K562 (cell line): Measurements from ENCODE around the gene OTOR. TPM values are rescaled to one million over a fixed set of nuclear protein-coding genes. Genes with fewer than 3 reads are reported as not detected.

ENCODE experiments used
- E2F1 ChIP-seq: sonication (generic); formaldehyde crosslinking; IDR thresholded peaks from 2 replicates; pipeline ENCODE4 v1.8.1; 2023; ENCODE audit warnings: mild to moderate bottlenecking, missing genetic modification reagents, moderate library complexity
- ETS1 ChIP-seq: conservative IDR thresholded peaks from 2 replicates; pipeline ENCODE4 v1.6.1; 2011; ENCODE audit warnings: low read depth, mild to moderate bottlenecking, low read length; ENCODE audit not compliant: control insufficient read depth
- KLF6 ChIP-seq: fragments of 250-450 bp; sonication (Bioruptor Pico); IDR thresholded peaks from 2 replicates; pipeline ENCODE4 v1.4.0; 2020; ENCODE audit warnings: mild to moderate bottlenecking, moderate library complexity, borderline replicate concordance
- NR2F6 ChIP-seq: fragments of 450-650 bp; formaldehyde crosslinking; IDR thresholded peaks from 2 replicates; pipeline ENCODE4 v1.4.0; 2020; ENCODE audit warnings: mild to moderate bottlenecking
- PRPF4 ChIP-seq: fragments of 200-400 bp; formaldehyde crosslinking; IDR thresholded peaks from one replicate; pipeline ENCODE4 v1.6.1; 2017; ENCODE audit warnings: low read length, low read depth, mild to moderate bottlenecking; ENCODE audit not compliant: insufficient read depth, poor library complexity, severe bottlenecking
- RB1 ChIP-seq: fragments of 450-650 bp; IDR thresholded peaks from 2 replicates; pipeline ENCODE4 v1.6.1; 2017; ENCODE audit warnings: low read depth, mild to moderate bottlenecking
- RBM34 ChIP-seq: fragments of 200-400 bp; formaldehyde crosslinking; IDR thresholded peaks from 2 replicates; pipeline ENCODE4 v1.6.1; 2018; ENCODE audit warnings: low read length, borderline replicate concordance; ENCODE audit not compliant: insufficient read depth
- WHSC1 ChIP-seq: IDR thresholded peaks from one replicate; pipeline ENCODE4 v1.6.1; 2012; ENCODE audit warnings: low read length, control low read depth, inconsistent platforms
- ZBTB43 ChIP-seq: sonication (generic); formaldehyde crosslinking; IDR thresholded peaks from 2 replicates; pipeline ENCODE4 v1.8.0; 2023; ENCODE audit warnings: mild to moderate bottlenecking, missing genetic modification reagents
- ZC3H11A ChIP-seq: IDR thresholded peaks from 2 replicates; pipeline ENCODE4 v1.6.1; 2012; ENCODE audit warnings: low read depth, low read length, improper control_type of control experiment
- ZFPM2 ChIP-seq: fragments of 250-450 bp; sonication (Bioruptor Pico); IDR thresholded peaks from 2 replicates; pipeline ENCODE4 v1.5.1; 2022; ENCODE audit warnings: mild to moderate bottlenecking
- ZNF217 ChIP-seq: sonication (generic); formaldehyde crosslinking; IDR thresholded peaks from 2 replicates; pipeline ENCODE4 v1.8.0; 2022; ENCODE audit warnings: mild to moderate bottlenecking, missing genetic modification reagents
- ZNF23 ChIP-seq: fragments of 250-450 bp; sonication (Bioruptor Pico); IDR thresholded peaks from 2 replicates; pipeline ENCODE4 v1.4.0; 2020; ENCODE audit warnings: mild to moderate bottlenecking
- ZNF253 ChIP-seq: fragments of 250-450 bp; sonication (Bioruptor Pico); conservative IDR thresholded peaks from 2 replicates; pipeline ENCODE4 v1.6.1; 2021; ENCODE audit warnings: mild to moderate bottlenecking
- ZNF584 ChIP-seq: fragments of 200-800 bp; sonication (Bioruptor generic); IDR thresholded peaks from 2 replicates; pipeline ENCODE4 v1.6.1; 2016; ENCODE audit warnings: low read depth, mild to moderate bottlenecking, missing genetic modification characterization, missing compliant biosample characterization
- ZNF644 ChIP-seq: fragments of 200-800 bp; sonication (Bioruptor generic); IDR thresholded peaks from 2 replicates; pipeline ENCODE4 v1.6.1; 2016; ENCODE audit warnings: low read depth, missing genetic modification characterization, missing compliant biosample characterization
- polyA plus RNA-seq, 8 experiments: library from polyadenylated mRNA; depleted of rRNA in 4 of 8; stranded (reverse) in 5 of 8; unstranded in 3 of 8; fragments of >200 nt; fragmentation: Nextera tagmentation in 2 of 8; fragmentation: Illumina TruSeq in 1 of 8; extraction: Ambion mirVana in 2 of 8; extraction: Trizol in 1 of 8; gene quantifications; 2 replicates each; pipeline versions ENCODE4 v1.2.1 to v1.2.3, GENCODE V29; 2011 to 2014; ENCODE audit warnings: inconsistent platforms in 1 of 8, missing spikeins in 1 of 8
- total RNA-seq, 7 experiments: library from RNA; depleted of rRNA in 6 of 7; stranded (reverse); fragments of >200 nt in 6 of 7; fragmentation: Illumina TruSeq in 2 of 7; extraction: Trizol in 2 of 7; gene quantifications; 2 replicates each; pipeline versions ENCODE4 v1.2.1 to v1.2.3, GENCODE V29; 2011 to 2021; ENCODE audit warnings: low replicate concordance in 1 of 7
- TF ChIP-seq, protein P1 (sequence below), 2 experiments: fragments of 150-350 bp in 1 of 2; IDR thresholded peaks; 2 replicates each; pipeline ENCODE4 v1.6.1; 2012 to 2016; ENCODE audit warnings: low read depth in 2 of 2, low read length in 2 of 2, mild to moderate bottlenecking in 1 of 2, moderate library complexity in 1 of 2
- TF ChIP-seq, protein P2 (sequence below), 2 experiments: fragments of 450-650 bp; IDR thresholded peaks; 2 replicates each; pipeline ENCODE4 v1.6.1; 2016

Gene OTOR
- total and polyA plus RNA-seq, 9 of the 15 experiments (the other 6 are each of a cell fraction or from before 2014, with no cell fraction given), result not detected

DNA sequence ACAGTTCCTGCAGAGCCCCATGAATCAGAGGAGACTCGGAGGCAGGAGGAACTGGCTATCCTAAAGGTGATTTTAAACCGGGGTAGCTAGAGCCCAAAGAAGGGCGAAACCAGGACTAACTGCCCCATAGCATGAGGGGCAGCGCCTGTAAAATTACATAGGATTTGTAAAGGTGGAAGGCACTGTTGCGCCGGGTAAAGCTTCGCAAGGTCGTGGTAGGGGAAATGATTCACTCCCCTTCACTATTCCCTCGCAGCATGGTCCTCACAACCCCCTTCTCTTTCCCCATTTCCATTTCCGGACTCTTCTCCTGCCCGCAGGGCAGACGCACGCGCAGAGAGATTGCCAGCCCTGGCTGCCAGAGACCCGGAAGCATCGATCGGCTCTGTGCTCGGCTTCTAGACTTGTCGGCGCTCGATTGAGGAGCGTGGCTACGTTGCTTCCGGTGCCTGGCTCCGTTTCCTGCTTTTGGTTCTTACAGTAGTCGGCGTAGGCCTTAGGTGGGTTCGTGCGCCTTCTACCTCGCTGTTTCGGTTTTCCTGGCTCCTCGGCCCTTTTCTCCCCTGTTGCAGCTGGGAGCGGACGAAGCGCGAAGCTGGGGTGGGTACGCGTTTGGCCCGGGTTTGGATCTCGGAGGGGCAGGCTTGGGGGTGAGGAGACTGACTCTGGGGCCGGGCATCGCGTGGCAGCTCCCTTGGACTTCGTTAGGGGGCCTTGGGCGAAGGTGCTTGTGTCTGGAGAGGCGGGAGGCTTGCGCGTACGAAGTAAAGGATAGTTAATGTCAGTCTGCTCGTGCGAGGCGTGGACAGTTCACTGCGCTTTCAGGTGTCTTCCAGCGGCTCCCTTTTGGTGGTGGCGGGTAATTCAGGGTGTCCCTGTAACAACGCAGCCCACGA, 18.3 kb upstream of the OTOR start, which contains the start of gene SNRPB2 (continued):
- TF ChIP-seq KLF6 (CRISPR knock-in tag) (no peak), WHSC1 (no peak), ZNF217 (CRISPR knock-in tag) (no peak), PRPF4 (no peak), ZFPM2 (CRISPR knock-in tag) (no peak), ZBTB43 (CRISPR knock-in tag) (no peak), E2F1 (CRISPR knock-in tag) (no peak), ETS1 (peak; percentile 83), ZNF23 (CRISPR knock-in tag) (no peak), ZNF644 (no peak), RB1 (0 out of 2 replicates have a peak, but pooled peaks have one; percentile 40), ZNF253 (no peak), RBM34 (no peak), ZC3H11A (no peak), ZNF584 (CRISPR knock-in tag) (no peak), NR2F6 (no peak)
- TF ChIP-seq, protein P1, sequence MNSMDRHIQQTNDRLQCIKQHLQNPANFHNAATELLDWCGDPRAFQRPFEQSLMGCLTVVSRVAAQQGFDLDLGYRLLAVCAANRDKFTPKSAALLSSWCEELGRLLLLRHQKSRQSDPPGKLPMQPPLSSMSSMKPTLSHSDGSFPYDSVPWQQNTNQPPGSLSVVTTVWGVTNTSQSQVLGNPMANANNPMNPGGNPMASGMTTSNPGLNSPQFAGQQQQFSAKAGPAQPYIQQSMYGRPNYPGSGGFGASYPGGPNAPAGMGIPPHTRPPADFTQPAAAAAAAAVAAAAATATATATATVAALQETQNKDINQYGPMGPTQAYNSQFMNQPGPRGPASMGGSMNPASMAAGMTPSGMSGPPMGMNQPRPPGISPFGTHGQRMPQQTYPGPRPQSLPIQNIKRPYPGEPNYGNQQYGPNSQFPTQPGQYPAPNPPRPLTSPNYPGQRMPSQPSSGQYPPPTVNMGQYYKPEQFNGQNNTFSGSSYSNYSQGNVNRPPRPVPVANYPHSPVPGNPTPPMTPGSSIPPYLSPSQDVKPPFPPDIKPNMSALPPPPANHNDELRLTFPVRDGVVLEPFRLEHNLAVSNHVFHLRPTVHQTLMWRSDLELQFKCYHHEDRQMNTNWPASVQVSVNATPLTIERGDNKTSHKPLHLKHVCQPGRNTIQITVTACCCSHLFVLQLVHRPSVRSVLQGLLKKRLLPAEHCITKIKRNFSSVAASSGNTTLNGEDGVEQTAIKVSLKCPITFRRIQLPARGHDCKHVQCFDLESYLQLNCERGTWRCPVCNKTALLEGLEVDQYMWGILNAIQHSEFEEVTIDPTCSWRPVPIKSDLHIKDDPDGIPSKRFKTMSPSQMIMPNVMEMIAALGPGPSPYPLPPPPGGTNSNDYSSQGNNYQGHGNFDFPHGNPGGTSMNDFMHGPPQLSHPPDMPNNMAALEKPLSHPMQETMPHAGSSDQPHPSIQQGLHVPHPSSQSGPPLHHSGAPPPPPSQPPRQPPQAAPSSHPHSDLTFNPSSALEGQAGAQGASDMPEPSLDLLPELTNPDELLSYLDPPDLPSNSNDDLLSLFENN (IDR thresholded peaks at IDR 0.05; ENCODE audit: low read depth in 2 of 2, low read length in 2 of 2), result peak in 1 of 2 experiments; percentile 98; a peak in 2 of 4 replicates
- TF ChIP-seq, protein P2, sequence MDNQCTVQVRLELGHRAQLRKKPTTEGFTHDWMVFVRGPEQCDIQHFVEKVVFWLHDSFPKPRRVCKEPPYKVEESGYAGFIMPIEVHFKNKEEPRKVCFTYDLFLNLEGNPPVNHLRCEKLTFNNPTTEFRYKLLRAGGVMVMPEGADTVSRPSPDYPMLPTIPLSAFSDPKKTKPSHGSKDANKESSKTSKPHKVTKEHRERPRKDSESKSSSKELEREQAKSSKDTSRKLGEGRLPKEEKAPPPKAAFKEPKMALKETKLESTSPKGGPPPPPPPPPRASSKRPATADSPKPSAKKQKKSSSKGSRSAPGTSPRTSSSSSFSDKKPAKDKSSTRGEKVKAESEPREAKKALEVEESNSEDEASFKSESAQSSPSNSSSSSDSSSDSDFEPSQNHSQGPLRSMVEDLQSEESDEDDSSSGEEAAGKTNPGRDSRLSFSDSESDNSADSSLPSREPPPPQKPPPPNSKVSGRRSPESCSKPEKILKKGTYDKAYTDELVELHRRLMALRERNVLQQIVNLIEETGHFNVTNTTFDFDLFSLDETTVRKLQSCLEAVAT (IDR thresholded peaks at IDR 0.05), result peak in 1 of 2 experiments; percentile 100; a peak in 2 of 4 replicates
